ENCODE data around the gene CFL2.
A peak's percentile ranks its signal among the peaks of the same experiment; 100 is the strongest.
"Not testable (repeated sequence)": the region's sequence is repeated elsewhere in the genome, so short reads cannot be mapped to it uniquely, and the experiment has no call there.

Gene CFL2

DNA sequence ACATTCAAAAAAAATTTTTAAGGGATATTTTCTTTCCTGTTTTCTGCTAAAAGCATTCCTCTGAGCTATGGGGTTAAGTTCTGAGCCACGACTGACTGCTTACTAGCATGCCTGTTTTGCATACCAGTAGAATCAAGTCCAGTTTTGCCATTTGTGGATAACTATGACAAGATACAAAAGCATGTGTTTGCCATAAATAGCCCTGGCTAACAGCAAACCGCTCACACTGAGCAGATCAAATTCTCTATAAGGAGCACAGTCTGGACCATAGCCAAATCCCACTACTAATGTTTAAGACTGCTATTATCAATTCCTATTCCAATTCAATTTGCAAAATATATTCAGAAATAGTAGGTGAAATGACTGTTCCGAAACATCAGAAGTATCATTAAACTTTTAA is 3.2 kb downstream of the CFL2 start:
- DNase-seq, result peak; percentile 40

DNA sequence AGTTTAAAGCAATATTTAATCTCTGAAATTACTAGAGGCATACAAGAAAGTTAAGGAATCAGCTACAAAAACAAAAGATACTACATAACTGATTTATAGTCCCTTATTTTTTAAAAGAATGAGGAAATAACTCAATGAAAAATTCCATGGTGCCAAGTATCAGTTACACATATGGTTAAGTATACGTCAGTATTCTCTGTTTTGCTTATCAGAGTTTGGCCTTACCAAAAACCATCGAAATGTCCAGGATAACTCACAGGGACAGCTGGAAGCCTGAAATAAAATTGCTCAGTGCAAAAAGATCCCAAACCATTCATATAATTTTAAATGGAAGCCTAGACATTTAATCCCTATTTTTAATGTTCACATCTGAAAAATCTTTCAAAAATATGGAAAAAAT is 3.6 kb downstream of the CFL2 start:
- DNase-seq, result no peak

DNA sequence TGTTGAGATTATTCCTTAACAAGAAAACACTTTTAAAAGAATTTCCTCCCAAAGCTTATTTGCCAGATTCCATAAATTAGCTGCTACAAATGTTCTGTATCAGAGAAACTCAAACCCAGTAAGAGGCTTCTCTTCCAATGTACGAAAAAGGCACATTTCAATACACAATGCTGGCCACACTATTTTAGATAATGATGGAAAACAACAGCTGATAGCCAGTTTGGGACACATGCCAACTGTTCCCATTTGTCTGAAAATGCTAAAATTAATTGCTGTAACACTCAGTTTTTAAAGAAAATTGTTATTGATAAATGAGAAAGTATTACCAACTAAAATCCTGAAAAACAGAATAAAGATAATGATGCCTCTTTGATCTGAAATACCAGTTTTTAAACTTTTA is 4.4 kb downstream of the CFL2 start:
- DNase-seq, result no peak

DNA sequence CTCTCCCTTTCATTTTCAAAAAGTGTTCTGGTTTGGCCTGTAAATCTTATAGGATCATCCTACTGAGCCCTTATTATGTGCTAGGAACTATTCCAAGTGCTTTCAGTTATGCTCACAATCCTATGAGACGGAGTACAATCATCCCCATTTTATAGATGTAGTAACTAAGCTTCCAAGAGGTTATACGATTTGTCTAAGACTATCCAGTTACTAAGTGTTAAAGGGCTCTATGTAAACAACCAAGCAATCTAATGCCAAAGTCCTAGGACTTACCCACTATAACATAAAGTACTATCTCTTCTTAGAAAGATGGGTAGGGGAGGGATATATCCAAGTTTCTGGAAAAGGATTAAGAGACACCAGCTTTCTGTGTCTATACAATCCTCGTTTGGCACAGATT is 6.7 kb downstream of the CFL2 start:
- no peak for DNase-seq

DNA sequence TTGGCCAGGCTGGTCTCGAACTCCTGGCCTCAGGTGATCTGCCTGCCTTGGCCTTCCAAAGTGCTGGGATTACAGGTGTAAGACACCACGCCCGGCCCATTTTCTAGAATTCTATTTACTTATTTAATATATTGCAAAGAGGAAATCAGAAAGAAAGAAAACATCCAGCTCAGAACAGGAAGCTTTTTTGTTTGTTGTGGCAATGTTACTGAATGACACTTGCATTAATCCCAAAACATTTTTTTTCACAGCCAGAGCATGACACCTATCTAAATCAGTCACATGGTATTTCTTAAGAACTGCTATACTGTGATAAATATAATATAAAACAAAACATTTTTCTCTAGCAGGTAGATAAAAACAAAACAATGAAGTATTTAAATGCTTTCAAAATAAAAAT is 12.6 kb downstream of the CFL2 start:
- no peak for DNase-seq

DNA sequence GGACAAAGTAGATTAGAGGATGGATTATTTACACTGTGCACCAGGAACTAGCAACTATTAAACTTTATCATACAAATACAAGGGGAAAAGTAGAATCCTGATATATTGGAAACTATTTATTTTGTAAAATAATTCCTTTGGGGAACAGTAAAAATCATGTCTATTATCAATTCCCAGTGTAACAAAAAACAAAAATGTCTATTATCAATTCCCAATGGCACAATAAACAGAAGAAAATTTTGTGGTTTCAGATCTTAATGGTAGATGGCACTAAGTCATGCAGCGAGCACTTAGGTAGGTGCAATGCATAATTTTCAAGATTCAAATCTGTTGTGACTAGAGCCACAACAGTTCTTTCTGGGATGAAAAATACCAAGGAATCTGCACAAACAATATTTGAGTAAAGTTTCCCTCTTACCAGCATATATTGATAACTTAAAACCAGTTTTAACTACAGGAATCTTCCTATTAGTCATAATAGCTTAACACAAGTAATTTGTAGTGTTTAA is 13.7 kb downstream of the CFL2 start:
- DNase-seq, result no peak

DNA sequence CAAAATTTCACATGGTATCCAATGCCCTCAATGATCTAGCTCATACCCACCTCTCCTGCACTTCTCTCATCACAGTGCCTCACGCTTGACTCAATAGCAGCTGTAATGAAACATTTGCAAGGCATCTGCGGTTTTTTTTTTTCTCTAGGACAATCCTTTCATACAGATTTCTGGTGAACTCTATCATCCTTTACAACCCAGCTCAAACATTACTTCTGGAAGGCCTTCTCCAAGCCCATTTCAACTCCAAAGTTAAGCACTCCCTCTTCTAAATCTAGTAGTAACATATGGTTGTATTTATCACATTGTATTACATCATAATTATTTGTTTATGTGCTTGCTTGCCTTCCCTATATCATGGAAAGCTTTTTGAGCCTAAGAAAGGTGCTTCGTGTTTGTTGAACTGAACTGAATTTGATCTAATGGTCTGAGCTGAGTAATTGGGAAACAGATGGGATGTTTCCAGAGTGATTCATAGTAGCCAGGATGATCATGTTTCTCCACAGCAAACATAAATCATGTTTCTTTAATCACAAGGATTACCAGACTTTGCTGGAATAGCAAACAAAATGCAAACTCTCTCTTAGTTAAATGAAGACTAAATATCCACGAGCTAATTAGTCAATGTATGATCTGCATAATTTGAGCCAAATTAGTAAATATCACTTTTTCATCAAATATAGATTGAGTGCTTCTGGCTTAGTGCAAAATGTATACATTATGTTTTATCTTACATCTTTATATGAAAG is 14.3 kb downstream of the CFL2 start:
- DNase-seq, result no peak

DNA sequence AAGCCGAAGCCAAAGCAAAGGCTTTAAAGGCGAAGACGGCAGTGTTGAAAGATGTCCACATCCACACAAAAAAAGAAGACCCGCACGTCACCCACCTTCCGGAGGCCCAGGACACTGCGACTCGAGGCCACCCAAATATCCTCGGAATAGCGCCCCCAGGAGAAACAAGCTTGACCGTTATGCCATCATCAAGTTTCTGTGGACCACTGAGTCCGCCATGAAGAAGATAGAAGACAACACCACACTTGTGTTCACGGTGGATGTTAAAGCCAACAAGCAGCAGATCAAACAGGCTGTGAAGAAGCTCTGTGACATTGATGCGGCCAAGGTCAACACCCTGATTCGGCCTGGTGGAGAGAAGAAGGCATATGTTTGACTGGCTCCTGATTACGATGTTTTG is 20.2 kb downstream of the CFL2 start:
- DNase-seq, result not testable (repeated sequence)

DNA sequence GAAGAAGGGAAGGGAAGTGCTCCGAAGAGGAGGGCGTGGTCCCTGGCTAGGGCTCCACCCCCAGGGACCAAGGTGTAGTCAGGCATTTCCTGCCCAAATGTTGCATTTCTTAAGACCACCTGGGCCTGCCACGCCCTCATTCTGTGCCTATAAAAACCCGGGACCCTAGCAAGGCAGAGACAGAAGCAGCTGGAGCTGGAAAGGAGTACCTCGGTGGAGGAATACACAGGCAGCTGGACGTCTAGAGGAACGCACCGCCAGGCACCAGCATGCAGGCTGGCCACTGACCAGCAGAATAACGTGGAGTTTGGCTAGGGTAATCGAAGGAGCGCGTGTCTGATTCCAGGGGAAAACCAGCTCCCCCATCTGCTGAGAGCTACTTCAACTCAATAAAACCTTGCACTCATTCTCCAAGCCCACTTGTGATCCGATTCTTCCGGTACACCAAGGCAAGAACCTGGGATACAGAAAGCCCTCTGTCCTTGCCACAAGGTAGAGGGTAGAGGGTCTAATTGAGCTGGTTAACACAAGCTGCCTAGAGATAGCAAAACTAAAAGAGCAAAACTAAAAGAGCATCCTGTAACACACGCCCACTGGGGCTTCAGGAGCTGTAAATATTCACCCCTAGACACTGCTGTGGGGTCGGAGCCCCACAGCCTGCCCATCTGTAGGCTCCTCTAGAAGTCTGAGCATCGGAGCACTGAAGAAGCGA is 21.0 kb downstream of the CFL2 start:
- peak; percentile 47 for DNase-seq

DNA sequence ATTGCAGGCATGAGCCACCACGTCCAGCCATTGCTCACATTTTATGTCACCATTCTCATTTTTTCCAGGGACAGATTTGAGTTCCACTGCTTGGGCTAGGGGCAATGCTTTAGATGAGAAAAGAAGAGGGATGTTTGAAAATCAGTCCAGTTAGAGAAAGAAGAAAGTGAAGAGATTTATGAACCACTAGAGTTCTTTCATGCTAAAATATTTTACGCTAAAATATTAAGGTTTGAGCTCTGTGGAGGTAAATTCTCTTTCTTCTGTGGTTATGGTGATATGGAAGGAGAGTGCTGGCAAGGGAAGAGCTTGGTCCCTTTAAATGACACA is 21.5 kb downstream of the CFL2 start:
- no peak for DNase-seq

DNA sequence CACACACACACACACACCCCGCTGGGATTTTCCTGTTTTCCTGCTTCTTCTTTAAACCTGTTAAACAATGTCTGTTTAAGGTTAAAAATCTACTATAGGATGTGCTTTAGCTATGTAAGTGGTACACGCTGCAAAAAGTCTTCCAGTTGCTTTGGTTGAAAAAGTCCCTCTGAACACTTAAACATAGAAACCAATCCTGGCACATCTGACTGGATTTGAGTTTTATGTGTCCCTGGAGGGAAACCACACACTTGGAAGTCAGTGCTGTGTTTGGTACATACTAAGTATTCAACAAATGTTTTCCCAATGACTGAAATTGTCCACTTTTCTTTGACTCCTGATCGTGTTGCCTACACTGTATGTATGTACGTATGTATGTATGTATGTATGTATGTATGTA is 22.0 kb downstream of the CFL2 start:
- no peak for DNase-seq

DNA sequence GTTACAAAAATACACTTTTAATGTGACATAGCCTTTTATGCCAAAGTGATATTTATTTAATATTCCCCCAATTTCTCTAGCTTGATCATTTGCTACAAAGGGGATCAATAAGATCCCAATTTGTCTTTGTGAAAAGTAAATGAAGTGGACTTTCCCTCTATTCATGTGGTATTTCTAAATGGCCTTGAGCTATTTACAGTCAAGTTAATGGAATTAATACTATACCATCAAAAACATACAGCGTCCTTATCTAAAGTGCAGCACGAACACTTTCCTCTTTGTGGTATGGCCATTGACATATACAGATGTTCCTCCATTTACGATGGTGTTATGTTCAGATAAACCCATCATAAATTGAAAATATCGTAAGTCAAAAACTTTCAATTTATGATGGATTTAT is 23.2 kb downstream of the CFL2 start:
- DNase-seq, result no peak

DNA sequence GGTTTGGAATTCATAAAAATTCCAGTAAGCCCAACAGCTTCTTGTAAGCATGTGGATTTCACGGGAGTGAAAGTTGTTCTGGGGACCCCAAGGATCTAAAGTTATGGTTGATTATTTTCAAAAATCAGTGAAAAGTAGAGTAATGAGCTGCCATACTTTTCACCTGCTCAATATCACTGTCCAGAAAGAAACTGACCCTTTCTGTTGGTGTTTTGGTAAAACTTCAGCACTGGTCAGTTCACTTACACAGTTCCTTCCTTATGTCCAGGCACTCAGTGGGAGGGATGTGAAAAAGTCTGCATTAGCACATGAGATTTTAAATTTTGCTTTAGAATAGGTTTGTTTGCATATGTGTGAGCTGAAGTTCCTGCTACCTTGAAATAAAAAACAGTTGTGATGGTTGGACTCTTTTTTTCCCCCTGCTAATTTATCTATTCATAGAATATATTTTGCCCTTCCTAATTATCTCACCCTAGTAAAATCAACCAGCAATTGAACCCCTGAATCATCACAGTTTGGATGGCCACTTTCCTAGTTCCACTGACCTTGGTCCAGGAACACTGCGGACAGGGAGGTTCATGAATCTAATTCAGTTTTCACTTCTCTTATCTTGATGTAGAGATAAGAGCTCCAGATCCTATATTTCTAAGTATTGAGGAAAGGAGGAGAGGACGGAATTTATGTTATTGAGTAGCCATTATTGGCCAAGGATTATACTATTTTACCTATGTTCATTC is 25.8 kb downstream of the CFL2 start:
- DNase-seq, result no peak

DNA sequence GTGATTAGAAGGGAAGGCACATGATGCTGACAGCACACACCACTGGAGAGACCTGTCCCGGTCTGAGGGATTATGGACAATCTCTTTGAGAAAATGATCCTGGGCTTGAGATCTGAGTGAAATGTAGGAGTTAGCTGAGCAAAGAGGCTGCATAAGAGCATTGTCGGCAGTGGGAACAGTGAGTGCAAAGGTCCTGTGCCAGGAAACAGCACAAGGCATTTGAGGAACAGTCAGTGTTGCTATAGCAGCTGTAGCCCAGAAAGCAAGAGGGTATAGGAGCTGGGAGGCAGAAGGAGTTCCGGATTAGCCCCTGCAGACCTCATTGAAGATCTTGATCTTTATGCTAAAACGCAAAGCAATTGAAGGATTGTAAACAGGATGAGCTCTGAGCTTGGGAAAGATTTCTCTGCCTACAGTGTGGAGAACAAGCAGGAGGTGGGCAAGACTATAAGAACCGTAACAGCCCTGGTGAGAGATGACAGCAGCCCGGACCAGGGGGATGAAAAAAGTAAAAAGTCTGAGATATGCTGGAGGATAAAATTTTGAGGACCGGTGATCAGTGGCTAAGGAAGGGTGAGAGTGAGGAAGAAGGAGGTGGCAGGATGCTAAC is 28.5 kb downstream of the CFL2 start:
- no peak for DNase-seq

DNA sequence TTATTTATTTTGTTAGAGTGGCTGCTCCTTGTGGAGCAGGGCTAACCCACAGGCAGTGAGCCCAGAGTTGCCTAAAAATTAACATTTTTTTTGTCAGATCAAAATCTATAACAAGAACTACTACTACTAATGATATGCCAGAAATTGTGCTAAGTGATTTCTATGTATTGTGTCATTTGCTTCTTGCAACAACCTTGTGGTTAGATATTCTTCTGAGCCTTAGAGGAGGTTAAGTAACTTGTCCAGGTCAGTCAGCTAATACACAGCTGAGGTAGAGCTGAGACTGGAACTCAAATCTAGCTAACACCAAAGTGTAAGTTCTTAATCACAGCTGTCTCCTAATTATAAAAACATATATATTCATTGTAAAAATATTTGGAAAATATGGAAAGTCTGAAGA is 29.8 kb downstream of the CFL2 start:
- DNase-seq, result no peak

DNA sequence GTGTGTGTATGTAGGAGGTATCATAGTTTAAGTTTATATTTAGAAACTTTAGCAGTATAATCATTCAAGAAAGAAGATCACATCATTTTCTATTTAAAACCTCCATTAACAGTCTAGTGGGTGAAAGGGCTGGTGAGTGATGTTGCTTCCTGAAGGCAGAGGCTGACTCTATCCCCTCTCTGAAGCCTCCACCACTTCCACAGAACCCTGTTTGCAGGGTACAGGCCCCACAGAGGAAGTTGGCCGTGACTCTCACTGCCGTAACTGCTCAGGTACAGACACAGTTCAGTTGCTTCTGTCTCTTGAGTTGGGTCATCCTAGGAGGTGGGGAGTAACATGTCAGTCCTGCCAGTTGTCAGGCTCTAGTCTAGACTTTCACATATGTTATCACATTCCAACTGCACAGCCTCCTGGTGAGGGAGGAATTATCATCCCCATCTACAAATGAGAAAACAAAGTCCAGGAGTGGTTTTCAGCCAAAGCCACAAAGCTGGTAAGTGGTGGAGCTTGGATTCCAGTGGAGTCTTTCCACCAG is 31.5 kb downstream of the CFL2 start:
- no peak for DNase-seq

DNA sequence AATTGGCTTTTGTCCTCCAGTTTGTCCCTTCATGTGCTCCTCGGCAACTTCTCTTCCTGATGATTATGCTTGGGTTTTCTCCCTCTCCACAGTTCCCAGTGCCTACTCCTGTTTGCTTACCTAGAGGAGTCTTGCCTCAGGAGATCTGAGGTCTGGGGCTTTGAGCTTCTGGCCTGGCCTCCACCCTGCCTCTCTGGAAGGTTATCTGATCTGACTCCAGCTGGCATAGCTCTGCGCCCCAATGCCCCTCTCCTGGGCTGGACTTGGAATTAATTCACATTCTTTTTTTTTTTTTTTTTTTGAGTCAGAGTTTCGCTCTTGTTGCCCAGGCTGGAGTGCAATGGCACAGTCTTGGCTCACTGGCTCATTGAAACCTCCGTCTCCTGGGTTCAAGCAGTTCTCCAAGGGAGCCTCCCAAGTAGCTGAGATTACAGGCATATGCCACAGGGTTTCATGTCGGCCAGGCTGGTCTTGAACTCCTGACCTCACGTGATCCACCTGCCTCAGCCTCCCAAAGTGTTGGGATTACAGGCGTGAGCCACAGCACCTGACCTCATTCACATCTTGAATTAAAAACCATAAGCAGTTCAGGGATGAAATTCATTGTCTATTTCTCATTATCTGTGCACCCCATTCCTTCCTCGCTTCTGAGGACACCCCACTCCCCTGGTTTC is 33.5 kb downstream of the CFL2 start:
- DNase-seq, result no peak

DNA sequence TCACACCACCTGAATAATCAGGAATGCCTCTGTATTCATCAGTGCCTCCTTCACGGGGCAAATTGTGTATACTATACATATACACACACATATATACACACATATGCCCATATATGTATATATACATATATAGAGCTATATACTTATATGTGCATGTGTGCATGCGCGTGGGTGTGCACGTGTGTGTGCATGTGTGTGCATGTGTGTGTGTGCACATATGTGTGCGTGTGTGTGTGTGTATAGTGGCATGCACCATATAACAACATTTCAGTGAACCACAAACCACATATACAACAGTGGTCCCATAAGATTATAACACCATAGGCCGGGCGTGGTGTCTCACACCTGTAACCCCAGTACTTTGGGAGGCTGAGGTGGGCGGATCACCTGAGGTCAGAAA is 35.7 kb downstream of the CFL2 start:
- DNase-seq, result no peak

DNA sequence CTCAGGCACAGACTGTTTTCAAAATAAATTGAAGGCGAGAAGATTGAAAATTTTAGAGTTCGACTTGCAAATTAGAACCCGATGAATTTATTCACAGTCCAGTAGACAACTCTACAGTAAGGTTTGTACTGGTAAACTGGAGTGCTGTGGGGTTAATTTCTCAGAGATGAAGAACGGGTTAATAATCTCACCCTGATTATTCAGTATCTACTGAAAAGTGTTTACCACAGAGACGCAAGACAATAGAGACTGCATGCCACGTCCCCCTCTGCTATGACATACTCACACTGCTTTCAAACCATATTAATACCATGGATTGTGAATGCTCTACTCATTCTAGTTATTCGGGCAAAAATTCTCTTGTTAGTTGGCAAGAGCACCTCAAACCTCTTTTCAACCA is 36.1 kb downstream of the CFL2 start:
- DNase-seq, result no peak

DNA sequence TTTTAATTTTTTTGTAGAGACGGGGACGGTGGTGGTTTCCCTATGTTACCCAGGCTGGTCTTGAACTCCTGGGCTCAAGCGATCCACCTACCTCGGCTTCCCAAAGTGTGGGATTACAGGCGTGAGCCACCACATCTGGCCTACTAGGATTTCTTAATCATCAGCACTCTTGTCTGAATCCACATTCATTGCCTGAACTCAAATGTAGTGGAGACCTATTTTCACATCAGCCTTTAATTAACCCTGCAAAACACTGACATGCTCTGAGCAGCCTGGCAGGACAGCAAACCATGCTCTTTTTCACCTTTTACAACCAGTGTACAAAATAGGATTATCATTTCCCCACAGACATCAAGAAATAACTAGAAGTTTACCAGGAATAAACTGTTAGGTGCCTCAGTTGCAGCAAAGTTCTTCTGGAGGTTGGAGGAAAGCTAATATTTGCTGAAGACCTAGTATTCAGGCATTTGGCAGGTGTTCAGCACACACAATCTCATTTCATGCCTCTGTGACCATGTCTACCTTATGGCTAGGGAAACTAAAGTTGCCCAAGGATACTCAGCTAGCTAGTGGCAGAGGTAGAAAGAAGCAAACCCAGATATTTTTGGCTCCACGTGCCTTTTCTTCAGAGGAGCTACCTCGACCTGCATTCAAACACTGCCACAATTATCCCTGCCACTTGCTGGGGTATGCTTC is 37.7 kb downstream of the CFL2 start:
- no peak for DNase-seq

DNA sequence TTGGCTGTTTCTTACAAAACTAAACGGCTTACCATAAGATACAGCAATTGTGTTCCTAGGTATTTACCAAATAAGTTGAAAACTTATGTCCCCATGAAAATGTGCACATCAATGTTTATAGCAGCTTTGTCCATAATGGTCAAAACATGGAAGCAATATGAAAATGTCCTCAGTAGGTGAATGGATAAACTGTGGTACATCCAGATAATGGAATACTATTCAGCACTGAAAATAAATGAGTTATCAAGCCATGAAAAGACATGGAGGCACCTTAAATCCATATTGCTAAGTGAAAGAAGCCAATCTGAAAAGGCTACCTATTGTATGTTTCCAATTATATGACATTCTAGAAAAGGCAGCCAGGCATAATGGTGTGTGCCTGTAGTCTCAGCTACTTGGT is 40.7 kb downstream of the CFL2 start:
- no peak for DNase-seq

DNA sequence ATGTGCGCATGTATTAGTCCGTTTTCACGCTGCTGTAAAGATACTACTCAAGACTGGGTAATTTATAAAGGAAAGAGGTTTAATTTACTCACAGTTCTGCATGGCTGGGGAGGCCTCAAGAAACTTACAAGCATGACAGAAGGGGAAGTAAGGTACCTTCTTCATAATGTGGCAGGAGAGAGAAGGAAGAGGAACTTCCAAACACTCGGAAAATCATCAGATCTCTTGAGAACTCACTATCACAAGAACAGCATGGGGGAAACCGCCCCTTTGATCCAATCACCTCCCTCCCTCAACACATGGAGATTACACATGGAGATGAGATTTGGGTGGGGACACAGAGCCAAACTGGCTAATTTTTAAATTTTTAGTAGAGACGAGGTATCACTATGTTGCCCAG is 42.7 kb downstream of the CFL2 start:
- no peak for DNase-seq

Measured in right hindlimb (tissue), 1 donor.